ENCODE measurements around the gene DMBT1. TPM values are rescaled to one million over a fixed set of nuclear protein-coding genes. Genes with fewer than 3 reads are reported as not detected.

Gene DMBT1
- total and polyA plus RNA-seq, 2 of the 4 experiments (the other 2 are of a cell fraction), result under 0.01 TPM; not detected in 1

DNA sequence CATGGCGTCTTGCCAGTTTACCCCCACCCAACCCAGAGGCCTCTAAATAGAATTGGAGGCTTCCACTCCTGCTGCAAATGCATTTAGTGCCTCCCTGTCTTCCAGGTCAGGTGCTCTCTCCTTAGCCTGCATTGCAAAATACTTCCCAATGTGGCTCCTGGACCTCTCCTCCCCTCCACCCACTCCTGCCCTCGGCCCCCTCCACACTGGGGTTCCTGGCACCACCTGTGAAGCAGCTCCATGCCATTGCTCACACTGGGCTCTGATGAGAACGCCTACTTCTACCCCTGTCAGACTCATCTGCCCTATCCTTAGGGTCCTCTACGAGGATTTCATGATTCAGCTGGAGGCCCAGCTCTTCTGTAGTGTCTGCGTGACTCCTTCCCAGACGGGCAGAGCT, 101.7 kb downstream of the DMBT1 start:
- POLR2A ChIA-PET (ENCODE audit: unreplicated experiment), result no interaction called here
- Histone ChIP-seq H2BK20ac (ENCODE audit: low read depth, low read length) (no peak overlapping the region), H3K4me3 (ENCODE audit: insufficient read depth, low read depth, low read length) (no peak overlapping the region), H4K91ac (ENCODE audit: insufficient read depth, low read depth, low read length) (no peak overlapping the region), H3K56ac (ENCODE audit: extremely low read depth, insufficient read depth, low read length) (no peak overlapping the region), H3K27ac (ENCODE audit: insufficient read depth, low read length) (no peak overlapping the region), H4K5ac (ENCODE audit: low read depth, low read length) (no peak overlapping the region), H4K8ac (ENCODE audit: low read depth in 2 of 2, low read length in 2 of 2) (no peak overlapping the region), H3K23ac (ENCODE audit: low read depth, low read length) (no peak overlapping the region), H3K18ac (ENCODE audit: low read depth, low read length) (no peak overlapping the region), H3K36me3 (ENCODE audit: control insufficient read depth, insufficient read depth, low read length) (no peaks in the 10 kb centered on the region), H2AK9ac (replicated peaks; ENCODE audit: low read depth, low read length, poor library complexity) (no peak overlapping the region), H2BK15ac (ENCODE audit: low read depth, low read length) (no peak overlapping the region), H3K9me3 (ENCODE audit: control insufficient read depth, insufficient read depth, low read length) (no peaks in the 10 kb centered on the region), H3K4ac (ENCODE audit: low read depth, low read length) (no peak overlapping the region), H4K20me1 (ENCODE audit: insufficient read depth, low read length) (no peaks in the 10 kb centered on the region), H3K14ac (replicated peaks; ENCODE audit: low read depth, low read length) (no peak overlapping the region), H2BK120ac (ENCODE audit: low read depth, low read length) (no peak overlapping the region), H3K9me1 (ENCODE audit: insufficient read depth, low read length) (no peaks in the 10 kb centered on the region), H2AK5ac (ENCODE audit: low read depth, low read length) (no peak overlapping the region), H2BK5ac (ENCODE audit: low read depth, low read length, poor library complexity, severe bottlenecking) (no peak overlapping the region), H3K9ac (ENCODE audit: low read depth, low read length) (no peak overlapping the region), H2AFZ (replicated peaks; ENCODE audit: low read length, poor library complexity) (no peak overlapping the region), H3K4me2 (ENCODE audit: low read depth, low read length) (no peak overlapping the region), H3K79me1 (ENCODE audit: low read depth in 1 of 2, low read length in 2 of 2) (no peaks in the 10 kb centered on the region), H3K27me3 (ENCODE audit: control insufficient read depth, insufficient read depth, low read length) (no peaks in the 10 kb centered on the region), H3K4me1 (ENCODE audit: control insufficient read depth, insufficient read depth, low read length) (no peaks in the 10 kb centered on the region)
- no peak for DNase-seq
- no TSS peak for BruUV-seq (replicated peaks)
- dilution Hi-C loops (cut with HindIII; ENCODE audit: low sequenced_read_pairs, unreplicated experiment), result no loop called here
- WGBS, 2 experiments (ENCODE audit: extremely low coverage in 2 of 2, insufficient read length in 1 of 2), result 8% methylated on average over 2 of the region's 6 CpGs; no CpG with 5 or more reads in 1 of the 2 experiments
- TF ChIP-seq POLR2A (IDR thresholded peaks at IDR 0.05; ENCODE audit: low read depth, low read length), result no peak
- no peak for TF ChIP-seq SMC3 (IDR thresholded peaks at IDR 0.05; ENCODE audit: low read depth, low read length)
- TF ChIP-seq, protein P1, sequence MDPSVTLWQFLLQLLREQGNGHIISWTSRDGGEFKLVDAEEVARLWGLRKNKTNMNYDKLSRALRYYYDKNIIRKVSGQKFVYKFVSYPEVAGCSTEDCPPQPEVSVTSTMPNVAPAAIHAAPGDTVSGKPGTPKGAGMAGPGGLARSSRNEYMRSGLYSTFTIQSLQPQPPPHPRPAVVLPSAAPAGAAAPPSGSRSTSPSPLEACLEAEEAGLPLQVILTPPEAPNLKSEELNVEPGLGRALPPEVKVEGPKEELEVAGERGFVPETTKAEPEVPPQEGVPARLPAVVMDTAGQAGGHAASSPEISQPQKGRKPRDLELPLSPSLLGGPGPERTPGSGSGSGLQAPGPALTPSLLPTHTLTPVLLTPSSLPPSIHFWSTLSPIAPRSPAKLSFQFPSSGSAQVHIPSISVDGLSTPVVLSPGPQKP (IDR thresholded peaks at IDR 0.05; ENCODE audit: borderline replicate concordance, low read depth, low read length), result no peak
- TF ChIP-seq MXI1 (IDR thresholded peaks at IDR 0.05; ENCODE audit: borderline replicate concordance, low read depth, low read length), result no peak
- TF ChIP-seq CEBPB (IDR thresholded peaks at IDR 0.05; ENCODE audit: low read depth, low read length), result no peak
- no peak for TF ChIP-seq MAFK (IDR thresholded peaks at IDR 0.05; ENCODE audit: low read depth, low read length)
- no peak for TF ChIP-seq RCOR1 (IDR thresholded peaks at IDR 0.05; ENCODE audit: insufficient replicate concordance, low read length)
- TF ChIP-seq FOS (IDR thresholded peaks at IDR 0.05; ENCODE audit: low read depth, low read length), result no peak
- TF ChIP-seq RAD21 (IDR thresholded peaks at IDR 0.05; ENCODE audit: low read length), result no peak
- no peak for TF ChIP-seq BHLHE40 (IDR thresholded peaks at IDR 0.05; ENCODE audit: low read depth, low read length)
- no peak for TF ChIP-seq MAZ (IDR thresholded peaks at IDR 0.05; ENCODE audit: borderline replicate concordance, low read depth, low read length)
- no peak for TF ChIP-seq NFE2L2 (IDR thresholded peaks at IDR 0.05; ENCODE audit: low read depth, low read length)
- TF ChIP-seq CHD1 (IDR thresholded peaks at IDR 0.05; ENCODE audit: low read depth, low read length), result no peak
- TF ChIP-seq RFX5 (IDR thresholded peaks at IDR 0.05; ENCODE audit: low read depth, low read length), result no peak
- TF ChIP-seq, protein P2, sequence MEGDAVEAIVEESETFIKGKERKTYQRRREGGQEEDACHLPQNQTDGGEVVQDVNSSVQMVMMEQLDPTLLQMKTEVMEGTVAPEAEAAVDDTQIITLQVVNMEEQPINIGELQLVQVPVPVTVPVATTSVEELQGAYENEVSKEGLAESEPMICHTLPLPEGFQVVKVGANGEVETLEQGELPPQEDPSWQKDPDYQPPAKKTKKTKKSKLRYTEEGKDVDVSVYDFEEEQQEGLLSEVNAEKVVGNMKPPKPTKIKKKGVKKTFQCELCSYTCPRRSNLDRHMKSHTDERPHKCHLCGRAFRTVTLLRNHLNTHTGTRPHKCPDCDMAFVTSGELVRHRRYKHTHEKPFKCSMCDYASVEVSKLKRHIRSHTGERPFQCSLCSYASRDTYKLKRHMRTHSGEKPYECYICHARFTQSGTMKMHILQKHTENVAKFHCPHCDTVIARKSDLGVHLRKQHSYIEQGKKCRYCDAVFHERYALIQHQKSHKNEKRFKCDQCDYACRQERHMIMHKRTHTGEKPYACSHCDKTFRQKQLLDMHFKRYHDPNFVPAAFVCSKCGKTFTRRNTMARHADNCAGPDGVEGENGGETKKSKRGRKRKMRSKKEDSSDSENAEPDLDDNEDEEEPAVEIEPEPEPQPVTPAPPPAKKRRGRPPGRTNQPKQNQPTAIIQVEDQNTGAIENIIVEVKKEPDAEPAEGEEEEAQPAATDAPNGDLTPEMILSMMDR (conservative IDR thresholded peaks at IDR 0.05; ENCODE audit: low read depth, low read length), result no peak
- TF ChIP-seq, protein P3, sequence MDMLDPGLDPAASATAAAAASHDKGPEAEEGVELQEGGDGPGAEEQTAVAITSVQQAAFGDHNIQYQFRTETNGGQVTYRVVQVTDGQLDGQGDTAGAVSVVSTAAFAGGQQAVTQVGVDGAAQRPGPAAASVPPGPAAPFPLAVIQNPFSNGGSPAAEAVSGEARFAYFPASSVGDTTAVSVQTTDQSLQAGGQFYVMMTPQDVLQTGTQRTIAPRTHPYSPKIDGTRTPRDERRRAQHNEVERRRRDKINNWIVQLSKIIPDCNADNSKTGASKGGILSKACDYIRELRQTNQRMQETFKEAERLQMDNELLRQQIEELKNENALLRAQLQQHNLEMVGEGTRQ (IDR thresholded peaks at IDR 0.05; ENCODE audit: low read depth, low read length), result no peak
- CTCF ChIA-PET, result interaction anchor here (0.6 kb wide), 1 partner anchor 312 kb away, joined by 3 read pairs; no protein-coding TSS in a partner anchor
- in situ Hi-C loops (cut with MboI; ENCODE audit: low sequenced_read_pairs), result loop anchor here (25.0 kb wide), 1 partner anchor 900 kb away; no protein-coding TSS in a partner anchor
- no peak for ATAC-seq (ENCODE audit: low read depth)
- intact Hi-C loops (cut with micrococcal nuclease), result no loop called here

Data from IMR-90 (cell line).